ENCODE measurements around the gene NPTX1.

GRCh38 chr17:80479246-80479566, 2.8 kb upstream of the NPTX1 start:
- TF ChIP-seq CTCF (IDR thresholded peaks at IDR 0.05) (no peak), EP300 (IDR thresholded peaks at IDR 0.05) (no peak), POLR2A (IDR thresholded peaks at IDR 0.05) (no peak)

Measured in tibial nerve (tissue), 4 donors.